GM12801 (cell line): Measurements from ENCODE around the gene MMP11.

Source experiments
- TF ChIP-seq, protein P1 (sequence below): IDR thresholded peaks from one replicate; pipeline ENCODE4 v1.5.1; 2011; ENCODE audit warnings: control low read depth; ENCODE audit not compliant: insufficient read length; ENCODE audit errors: extremely low read depth

MMP11 gene

DNA sequence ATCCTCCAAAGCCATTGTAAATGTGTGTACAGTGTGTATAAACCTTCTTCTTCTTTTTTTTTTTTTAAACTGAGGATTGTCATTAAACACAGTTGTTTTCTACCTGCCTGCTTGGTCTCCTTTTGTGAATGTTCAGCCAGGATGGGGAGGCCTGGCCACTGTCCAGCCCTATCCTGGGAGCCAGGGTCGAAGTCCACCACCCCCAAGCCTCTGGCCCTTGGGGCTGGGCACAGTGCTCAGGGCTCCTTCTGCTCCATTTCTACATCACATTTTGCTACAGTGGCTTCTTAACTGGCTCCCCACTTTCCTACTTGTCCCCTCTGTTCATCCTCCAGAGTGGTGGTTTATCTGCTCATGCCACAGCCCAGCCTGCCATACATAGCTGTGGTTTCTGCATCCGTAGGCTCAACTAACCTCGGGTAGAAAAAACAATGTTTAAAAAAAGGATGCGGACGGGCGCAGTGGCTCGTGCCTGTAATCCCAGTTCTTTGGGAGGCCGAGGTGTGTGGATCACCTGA is 11.6 kb downstream of the MMP11 start:
- TF ChIP-seq, protein P1, sequence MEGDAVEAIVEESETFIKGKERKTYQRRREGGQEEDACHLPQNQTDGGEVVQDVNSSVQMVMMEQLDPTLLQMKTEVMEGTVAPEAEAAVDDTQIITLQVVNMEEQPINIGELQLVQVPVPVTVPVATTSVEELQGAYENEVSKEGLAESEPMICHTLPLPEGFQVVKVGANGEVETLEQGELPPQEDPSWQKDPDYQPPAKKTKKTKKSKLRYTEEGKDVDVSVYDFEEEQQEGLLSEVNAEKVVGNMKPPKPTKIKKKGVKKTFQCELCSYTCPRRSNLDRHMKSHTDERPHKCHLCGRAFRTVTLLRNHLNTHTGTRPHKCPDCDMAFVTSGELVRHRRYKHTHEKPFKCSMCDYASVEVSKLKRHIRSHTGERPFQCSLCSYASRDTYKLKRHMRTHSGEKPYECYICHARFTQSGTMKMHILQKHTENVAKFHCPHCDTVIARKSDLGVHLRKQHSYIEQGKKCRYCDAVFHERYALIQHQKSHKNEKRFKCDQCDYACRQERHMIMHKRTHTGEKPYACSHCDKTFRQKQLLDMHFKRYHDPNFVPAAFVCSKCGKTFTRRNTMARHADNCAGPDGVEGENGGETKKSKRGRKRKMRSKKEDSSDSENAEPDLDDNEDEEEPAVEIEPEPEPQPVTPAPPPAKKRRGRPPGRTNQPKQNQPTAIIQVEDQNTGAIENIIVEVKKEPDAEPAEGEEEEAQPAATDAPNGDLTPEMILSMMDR, result no peak

DNA sequence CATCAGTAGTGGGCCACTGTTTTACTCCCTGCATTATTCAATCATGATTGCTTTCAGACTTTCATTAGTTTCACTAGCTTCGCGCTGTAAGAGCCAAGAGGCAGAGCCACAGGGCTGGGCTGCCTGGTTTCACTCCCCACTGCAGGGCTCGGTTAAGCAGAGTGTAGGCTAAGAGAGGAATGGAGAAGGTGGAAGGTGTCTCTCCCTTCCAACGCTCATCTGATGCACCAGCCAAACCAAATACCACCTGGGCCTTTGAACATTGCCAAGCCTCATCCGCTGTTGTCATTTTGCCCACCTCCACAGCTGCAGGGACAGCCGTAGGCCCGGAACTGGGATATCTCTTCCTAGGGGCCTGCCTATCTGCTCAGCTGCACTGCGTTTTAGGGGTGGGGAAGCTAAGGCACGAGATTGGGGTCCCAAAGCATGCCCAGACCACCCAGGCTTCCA is 13.6 kb downstream of the MMP11 start:
- TF ChIP-seq, protein P1, result no peak

DNA sequence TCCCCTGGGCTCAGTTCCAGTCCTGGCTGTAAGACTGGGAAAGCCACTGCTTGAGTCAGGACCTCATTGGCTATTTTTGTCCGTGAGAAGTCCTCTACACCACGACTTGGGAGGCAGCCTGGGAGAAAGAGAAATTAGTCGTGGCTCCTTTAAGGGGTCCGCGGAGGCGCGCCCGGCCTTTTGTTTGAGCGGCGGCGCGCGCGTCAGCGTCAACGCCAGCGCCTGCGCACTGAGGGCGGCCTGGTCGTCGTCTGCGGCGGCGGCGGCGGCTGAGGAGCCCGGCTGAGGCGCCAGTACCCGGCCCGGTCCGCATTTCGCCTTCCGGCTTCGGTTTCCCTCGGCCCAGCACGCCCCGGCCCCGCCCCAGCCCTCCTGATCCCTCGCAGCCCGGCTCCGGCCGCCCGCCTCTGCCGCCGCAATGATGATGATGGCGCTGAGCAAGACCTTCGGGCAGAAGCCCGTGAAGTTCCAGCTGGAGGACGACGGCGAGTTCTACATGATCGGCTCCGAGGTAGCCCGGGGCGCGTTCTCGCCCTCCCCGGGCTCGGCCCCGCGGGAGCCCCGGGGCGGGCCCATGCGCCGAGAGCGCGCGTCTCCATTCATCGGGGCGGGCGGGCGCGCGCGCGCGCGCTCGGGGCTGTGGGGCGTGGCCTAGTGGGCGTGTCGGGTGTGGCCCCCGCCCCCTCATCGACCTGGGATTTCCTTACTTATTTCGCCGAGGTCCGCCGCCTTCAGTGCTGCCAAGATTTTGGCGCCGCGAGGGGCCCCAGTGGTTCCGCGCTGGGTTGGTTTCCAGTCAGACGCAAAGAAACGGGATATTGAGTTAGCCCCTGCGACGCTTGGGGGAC is 14.3 kb downstream of the MMP11 start, which contains the start of gene SMARCB1:
SMARCB1 (plus strand) TSS at position 215 of the 848 bp plus-strand sequence; CDS start at position 419, 204 bp downstream.
- TF ChIP-seq, protein P1, result no peak

DNA sequence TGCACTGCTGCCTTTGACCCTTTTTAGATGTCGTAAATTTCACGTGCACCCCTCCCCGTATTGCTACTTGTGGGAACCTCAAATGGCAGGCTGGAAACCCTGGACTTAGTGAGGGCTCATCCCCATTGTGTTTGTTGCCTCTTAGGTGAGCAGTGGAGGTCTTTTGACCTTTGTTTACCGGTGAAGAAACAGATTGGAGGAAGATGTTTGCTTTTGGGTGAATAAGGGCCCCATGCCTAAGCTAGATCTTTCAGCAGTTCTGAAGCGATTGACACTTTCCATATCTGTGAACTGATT is 14.9 kb downstream of the MMP11 start:
- TF ChIP-seq, protein P1, result no peak

DNA sequence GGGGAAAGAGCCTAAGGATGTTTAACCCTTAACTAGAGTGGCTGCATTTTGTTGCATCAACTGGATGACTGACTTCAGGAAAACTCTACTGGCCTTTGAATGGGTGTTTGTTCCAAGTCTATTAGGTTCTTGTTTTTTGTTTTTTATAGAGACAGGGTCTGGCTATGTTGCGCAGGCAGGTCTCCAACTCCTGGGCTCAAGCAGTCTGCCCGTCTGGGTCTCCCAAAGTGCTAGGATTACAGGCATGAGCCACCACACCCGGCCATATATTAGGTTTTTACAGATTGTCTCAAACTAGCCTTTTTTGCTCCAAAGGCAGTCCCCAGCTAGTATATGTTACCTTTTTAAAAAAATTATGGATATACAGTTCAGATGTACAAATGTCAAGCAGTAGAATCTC is 15.3 kb downstream of the MMP11 start:
- TF ChIP-seq, protein P1, result no peak

DNA sequence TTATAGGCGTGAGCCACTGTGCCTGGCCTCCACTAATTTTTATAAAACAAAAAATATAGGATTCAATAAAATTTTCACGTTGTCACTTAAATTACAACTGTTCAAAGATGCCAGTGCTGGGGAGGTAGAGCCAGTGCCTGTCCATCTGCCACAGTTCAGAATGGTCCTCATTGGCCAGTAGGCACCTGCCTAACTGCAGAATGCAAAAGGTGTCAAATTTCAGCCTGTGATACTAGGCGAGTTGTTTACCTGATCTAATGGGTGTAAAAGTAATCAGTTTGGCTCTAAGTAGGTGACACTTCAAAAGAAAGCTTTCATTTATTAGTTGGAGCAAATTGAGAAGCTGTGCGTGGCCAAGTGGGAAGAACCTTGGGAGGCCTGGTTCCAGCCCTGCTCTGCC is 16.5 kb downstream of the MMP11 start:
- TF ChIP-seq, protein P1, result no peak

DNA sequence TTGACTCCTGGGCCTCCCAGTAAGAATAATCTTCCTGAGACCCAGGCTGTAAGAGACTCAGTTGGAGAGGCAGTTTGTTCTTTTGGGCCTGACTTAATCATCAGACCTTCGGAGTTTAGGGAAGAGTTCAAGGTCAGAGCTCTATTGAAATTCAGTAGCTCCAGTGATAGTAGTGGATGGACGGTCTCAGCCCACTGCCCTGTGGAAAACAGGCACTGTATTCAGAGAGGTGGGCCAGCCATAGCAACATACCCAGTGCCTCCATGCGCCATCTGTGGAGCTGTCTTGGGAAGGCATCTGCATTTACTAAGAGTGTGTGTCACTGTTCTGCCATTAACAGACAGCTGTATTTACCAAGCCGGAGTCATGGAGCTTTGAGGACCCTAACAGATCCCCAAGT is 17.0 kb downstream of the MMP11 start:
- TF ChIP-seq, protein P1, result no peak
